SH-SY5Y (cell line): ENCODE measurements around the gene AMBRA1.

Experiments used
- GATA2 ChIP-seq: IDR thresholded peaks from 2 replicates; pipeline ENCODE4 v1.6.1; 2011; ENCODE audit warnings: mild to moderate bottlenecking, low read depth, low read length
- GATA3 ChIP-seq: IDR thresholded peaks from 2 replicates; pipeline ENCODE4 v1.6.1; 2011; ENCODE audit warnings: low read depth, mild to moderate bottlenecking, low read length, moderate library complexity

DNA sequence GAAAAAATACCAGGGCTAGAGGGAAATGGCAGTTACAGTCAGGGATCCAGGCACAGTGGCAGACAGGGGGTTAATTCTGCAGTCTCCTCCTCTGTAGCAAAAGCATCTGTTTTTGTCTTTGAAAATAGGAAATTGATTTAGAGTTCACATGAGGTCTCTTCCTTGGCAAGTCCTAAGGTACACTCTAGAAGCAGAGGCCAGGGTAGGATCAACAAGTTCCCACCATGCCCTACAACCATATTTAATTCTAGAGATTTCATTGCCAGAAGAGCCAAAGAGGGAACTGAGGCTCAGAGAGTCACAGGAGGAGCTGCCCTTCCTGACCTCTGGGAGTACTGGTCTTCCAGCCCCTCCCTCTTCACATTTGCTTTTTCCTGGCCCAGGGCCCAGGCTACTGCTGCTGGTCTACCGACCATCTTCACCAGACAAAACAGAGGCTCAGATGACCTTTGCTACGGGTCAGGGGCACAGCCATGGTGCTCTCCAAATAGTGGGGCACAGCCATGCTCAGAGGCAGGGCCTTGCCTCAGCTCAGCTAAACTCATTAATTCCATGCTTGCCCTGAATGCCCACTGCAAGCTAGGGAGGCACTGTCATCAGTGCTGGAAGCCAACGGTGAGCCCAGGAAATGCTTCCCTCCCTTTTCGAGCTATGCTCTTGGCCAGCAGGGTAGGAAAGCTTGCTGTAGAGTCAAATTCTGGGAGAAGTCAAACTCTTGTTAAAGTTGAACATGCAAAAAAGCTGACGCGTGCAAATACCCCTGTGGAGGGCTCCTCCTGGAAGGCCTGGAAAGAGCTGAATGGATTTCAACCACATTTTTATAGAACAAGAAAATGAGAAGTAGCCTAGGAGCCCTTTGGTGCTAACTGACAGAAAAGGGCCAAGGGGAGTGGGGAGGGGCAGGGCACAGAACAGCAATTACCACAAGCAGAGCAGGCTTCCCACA, 190.6 kb downstream of the AMBRA1 start:
- no peak for TF ChIP-seq GATA2
- no peak for TF ChIP-seq GATA3
